NCI-H1694 (cell line): ENCODE results near the gene TXLNB.

Experiments used
- DNase-seq: peaks from one replicate; lab custom pipeline; 2025; lab: John Stamatoyannopoulos, UW

TXLNB gene

GRCh38 chr6:139270249-139270648 is 21.5 kb downstream of the TXLNB start:
- no peak for DNase-seq

GRCh38 chr6:139265512-139266190 is 26.1 kb downstream of the TXLNB start:
- DNase-seq: no peak

GRCh38 chr6:139262519-139263300 is 29.1 kb downstream of the TXLNB start:
- DNase-seq: no peak

- no peak for DNase-seq
Observed at GRCh38 chr6:139257821-139258398, 33.9 kb downstream of the TXLNB start.

- no peak for DNase-seq
Observed at GRCh38 chr6:139257291-139257690, 34.5 kb downstream of the TXLNB start.

GRCh38 chr6:139256087-139256486 is 35.7 kb downstream of the TXLNB start:
- no peak for DNase-seq

- DNase-seq: no peak
Observed at GRCh38 chr6:139254196-139254595, 37.6 kb downstream of the TXLNB start.

GRCh38 chr6:139253656-139254055 is 38.1 kb downstream of the TXLNB start:
- no peak for DNase-seq

- DNase-seq: no peak
Observed at GRCh38 chr6:139251691-139252390, 40.0 kb downstream of the TXLNB start.

- DNase-seq: no peak
Observed at GRCh38 chr6:139251045-139251690, 40.6 kb downstream of the TXLNB start.

- peak; percentile 23 for DNase-seq
Observed at GRCh38 chr6:139250296-139251044, 41.3 kb downstream of the TXLNB start.

- DNase-seq: no peak
Observed at GRCh38 chr6:139249395-139249794, 42.4 kb downstream of the TXLNB start.

GRCh38 chr6:139248911-139249310 is 42.9 kb downstream of the TXLNB start:
- no peak for DNase-seq

- no peak for DNase-seq
Observed at GRCh38 chr6:139247618-139248017, 44.2 kb downstream of the TXLNB start.

- no peak for DNase-seq
Observed at GRCh38 chr6:139243536-139243935, 48.3 kb downstream of the TXLNB start.

- no peak for DNase-seq
Observed at GRCh38 chr6:139242457-139243240, 49.1 kb downstream of the TXLNB start.

- DNase-seq: peak; percentile 61
Observed at GRCh38 chr6:139240161-139241010, 51.4 kb downstream of the TXLNB start.

GRCh38 chr6:139239064-139239463 is 52.7 kb downstream of the TXLNB start:
- DNase-seq: no peak

GRCh38 chr6:139236105-139236504 is 55.7 kb downstream of the TXLNB start:
- DNase-seq: no peak

GRCh38 chr6:139235661-139236060 is 56.1 kb downstream of the TXLNB start:
- no peak for DNase-seq
